Fibroblast of lung (primary cell): Measurements from ENCODE around the gene SMIM13. TPM values are rescaled to one million over a fixed set of nuclear protein-coding genes. Genes with fewer than 3 reads are reported as not detected.

Source experiments
- DNase-seq, 2 donors: peaks; one replicate each; pipeline versions ENCODE4 v3.0.0 to v3.0.0-alpha.2; 2010; ENCODE audit warnings: low read depth in 2 of 2
- H2AFZ ChIP-seq: 2 replicates; pipeline ENCODE4 v1.5.1; 2012; ENCODE audit warnings: low read length, control low read depth, inconsistent platforms
- H3K27ac ChIP-seq: 2 replicates; pipeline ENCODE4 v1.5.1; 2011; ENCODE audit warnings: low read length, control low read depth; ENCODE audit not compliant: insufficient read depth
- H3K27me3 ChIP-seq: 2 replicates; pipeline ENCODE4 v1.5.1; 2011; ENCODE audit warnings: mild to moderate bottlenecking, low read length; ENCODE audit not compliant: control insufficient read depth, insufficient read depth
- H3K36me3 ChIP-seq: 2 replicates; pipeline ENCODE4 v1.5.1; 2011; ENCODE audit warnings: low read length; ENCODE audit not compliant: control insufficient read depth, insufficient read depth
- H3K4me1 ChIP-seq: 2 replicates; pipeline ENCODE4 v1.5.1; 2011; ENCODE audit warnings: low read length; ENCODE audit not compliant: control insufficient read depth, insufficient read depth; ENCODE audit errors: extremely low read depth
- H3K4me2 ChIP-seq: 2 replicates; pipeline ENCODE4 v1.5.1; 2011; ENCODE audit warnings: low read length, control low read depth; ENCODE audit not compliant: insufficient read depth; ENCODE audit errors: extremely low read depth
- H3K4me3 ChIP-seq, 4 experiments: fragments of 200-600 bp in 1 of 4; sonication (generic) in 1 of 4; replicated peaks in 1 of 4; 2 replicates each; pipeline ENCODE4 v1.5.1; 2011 to 2016; ENCODE audit warnings: low read length in 4 of 4, low read depth in 3 of 4, mild to moderate bottlenecking in 3 of 4, control low read depth in 2 of 4, inconsistent platforms in 1 of 4, mixed read lengths in 1 of 4; ENCODE audit not compliant: insufficient read depth in 1 of 4; ENCODE audit errors: control extremely low read depth in 1 of 4
- H3K79me2 ChIP-seq: 2 replicates; pipeline ENCODE4 v1.5.1; 2012; ENCODE audit warnings: mild to moderate bottlenecking, low read length, inconsistent platforms; ENCODE audit not compliant: control insufficient read depth, insufficient read depth
- H3K9ac ChIP-seq: 2 replicates; pipeline ENCODE4 v1.5.1; 2011; ENCODE audit warnings: mild to moderate bottlenecking, low read length, control low read depth; ENCODE audit not compliant: insufficient read depth
- H3K9me3 ChIP-seq: 2 replicates; pipeline ENCODE4 v1.5.1; 2012; ENCODE audit warnings: low read depth, low read length; ENCODE audit not compliant: control insufficient read depth, insufficient read depth
- H4K20me1 ChIP-seq: 2 replicates; pipeline ENCODE4 v1.5.1; 2011; ENCODE audit warnings: low read length; ENCODE audit not compliant: control insufficient read depth, insufficient read depth; ENCODE audit errors: extremely low read depth
- EZH2 ChIP-seq: IDR thresholded peaks from 2 replicates; pipeline ENCODE4 v1.5.1; 2012; ENCODE audit warnings: low read length, control low read depth, mild to moderate bottlenecking; ENCODE audit errors: missing control alignments
- polyA plus RNA-seq, 2 donors: library from polyadenylated mRNA; depleted of rRNA in 1 of 2; stranded (reverse) in 1 of 2; unstranded in 1 of 2; fragments of >200 nt; gene quantifications; 2 replicates each; pipeline ENCODE4 v1.2.1, GENCODE V29; 2011 to 2012; ENCODE audit warnings: missing spikeins in 1 of 2
- total RNA-seq: library from RNA; depleted of rRNA; stranded (reverse); fragments of >200 nt; gene quantifications from 2 replicates; pipeline ENCODE4 v1.2.1, GENCODE V29; 2014
- TF ChIP-seq, protein P1 (sequence below), 2 donors: IDR thresholded peaks in 1 of 2; conservative IDR thresholded peaks in 1 of 2; 1 replicate in 1 of 2; 2 replicates in 1 of 2; pipeline ENCODE4 v1.5.1; 2011 to 2012; ENCODE audit warnings: low read length in 2 of 2, control low read depth in 1 of 2, inconsistent platforms in 1 of 2, low read depth in 1 of 2, mild to moderate bottlenecking in 1 of 2

Gene SMIM13
- total and polyA plus RNA-seq, 2 donors (not counting 1 experiment from before 2014, with no cell fraction given), result 6.9 to 7.4 TPM

DNA sequence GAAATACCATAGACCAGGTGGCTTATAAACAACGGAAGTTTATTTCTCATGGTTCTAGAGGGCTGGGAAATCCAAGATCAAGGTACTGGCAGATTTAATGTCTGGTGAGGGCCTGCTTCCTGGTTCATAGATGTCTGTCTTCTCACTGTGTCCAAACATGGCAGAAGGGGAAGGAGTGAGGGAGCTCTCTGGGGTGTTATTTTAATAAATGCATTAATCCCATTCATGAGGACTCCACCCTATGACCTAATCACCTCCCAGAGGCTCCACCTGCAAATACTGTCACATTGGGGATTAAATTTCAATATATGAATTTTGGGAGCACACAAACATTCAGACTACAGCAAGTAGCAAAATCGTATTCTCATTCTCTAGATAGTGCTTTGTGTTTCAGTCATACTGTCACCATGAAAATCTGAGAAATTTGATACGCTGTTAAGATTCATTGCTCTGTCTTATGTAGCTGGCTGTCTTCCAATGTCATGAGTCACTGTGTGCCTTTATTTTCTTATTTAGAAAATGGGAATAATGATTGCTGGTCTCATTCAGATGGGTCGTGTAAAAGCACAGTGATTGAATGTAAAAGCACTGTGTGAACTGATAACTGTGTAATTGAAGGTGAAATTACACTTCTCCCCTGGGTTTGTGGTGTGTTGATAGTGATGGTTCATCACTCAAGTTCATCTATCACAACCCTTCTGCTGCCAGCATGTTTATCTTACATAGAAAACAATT lies 26.8 kb downstream of the SMIM13 start:
- peaks cover 14% of the 10 kb centered on the region for H3K79me2 ChIP-seq
- no peak overlapping the region for H2AFZ ChIP-seq
- DNase-seq, result peak; percentile 62 to 64

DNA sequence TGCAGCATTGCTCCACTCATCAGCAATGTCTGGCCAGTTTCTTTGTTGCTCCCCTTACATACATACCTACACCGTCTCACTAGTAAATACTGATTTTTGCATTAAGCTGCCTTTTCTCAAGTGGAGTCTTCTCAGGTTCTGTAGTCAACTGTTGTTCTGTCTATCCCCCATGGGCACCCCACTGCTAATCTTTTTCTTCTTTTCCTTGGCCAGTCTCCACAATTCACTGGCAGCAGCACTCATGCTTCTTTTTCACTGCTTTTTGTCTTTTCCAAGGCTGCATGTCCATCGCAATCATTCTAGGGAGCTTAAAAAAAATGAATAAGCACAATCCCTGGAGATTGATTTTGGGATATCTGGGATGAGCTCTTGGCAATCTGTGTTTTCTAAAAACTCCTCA lies 28.2 kb downstream of the SMIM13 start:
- no peak overlapping the region for H3K27ac ChIP-seq
- no peak overlapping the region for H2AFZ ChIP-seq
- DNase-seq, result peak in 1 of 2 donors; percentile 40
- H3K79me2 ChIP-seq, result peaks cover 14% of the 10 kb centered on the region
- no peaks in the 10 kb centered on the region for H3K27me3 ChIP-seq
- H3K4me1 ChIP-seq, result no peaks in the 10 kb centered on the region
- no peaks in the 10 kb centered on the region for H3K9me3 ChIP-seq
- no peak overlapping the region for H3K9ac ChIP-seq
- no peak overlapping the region for H3K4me3 ChIP-seq
- H4K20me1 ChIP-seq, result no peaks in the 10 kb centered on the region
- TF ChIP-seq EZH2, result no peak
- H3K4me2 ChIP-seq, result no peak overlapping the region
- H3K36me3 ChIP-seq, result no peaks in the 10 kb centered on the region

More for the DNA sequence above, 26.8 kb downstream of the SMIM13 start:
- no peaks in the 10 kb centered on the region for H4K20me1 ChIP-seq
- TF ChIP-seq, protein P1, sequence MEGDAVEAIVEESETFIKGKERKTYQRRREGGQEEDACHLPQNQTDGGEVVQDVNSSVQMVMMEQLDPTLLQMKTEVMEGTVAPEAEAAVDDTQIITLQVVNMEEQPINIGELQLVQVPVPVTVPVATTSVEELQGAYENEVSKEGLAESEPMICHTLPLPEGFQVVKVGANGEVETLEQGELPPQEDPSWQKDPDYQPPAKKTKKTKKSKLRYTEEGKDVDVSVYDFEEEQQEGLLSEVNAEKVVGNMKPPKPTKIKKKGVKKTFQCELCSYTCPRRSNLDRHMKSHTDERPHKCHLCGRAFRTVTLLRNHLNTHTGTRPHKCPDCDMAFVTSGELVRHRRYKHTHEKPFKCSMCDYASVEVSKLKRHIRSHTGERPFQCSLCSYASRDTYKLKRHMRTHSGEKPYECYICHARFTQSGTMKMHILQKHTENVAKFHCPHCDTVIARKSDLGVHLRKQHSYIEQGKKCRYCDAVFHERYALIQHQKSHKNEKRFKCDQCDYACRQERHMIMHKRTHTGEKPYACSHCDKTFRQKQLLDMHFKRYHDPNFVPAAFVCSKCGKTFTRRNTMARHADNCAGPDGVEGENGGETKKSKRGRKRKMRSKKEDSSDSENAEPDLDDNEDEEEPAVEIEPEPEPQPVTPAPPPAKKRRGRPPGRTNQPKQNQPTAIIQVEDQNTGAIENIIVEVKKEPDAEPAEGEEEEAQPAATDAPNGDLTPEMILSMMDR (conservative IDR thresholded peaks at IDR 0.05 in 1 of 2, IDR thresholded peaks at IDR 0.05 in 1 of 2; ENCODE audit: low read depth in 1 of 2, low read length in 2 of 2), result no peak
- TF ChIP-seq EZH2, result no peak
- H3K9me3 ChIP-seq, result no peaks in the 10 kb centered on the region
- H3K4me3 ChIP-seq, result no peak overlapping the region
- H3K9ac ChIP-seq, result no peak overlapping the region
- H3K36me3 ChIP-seq, result no peaks in the 10 kb centered on the region
- H3K4me1 ChIP-seq, result no peaks in the 10 kb centered on the region
- no peak overlapping the region for H3K4me2 ChIP-seq
- no peak overlapping the region for H3K27ac ChIP-seq
- no peaks in the 10 kb centered on the region for H3K27me3 ChIP-seq

DNA sequence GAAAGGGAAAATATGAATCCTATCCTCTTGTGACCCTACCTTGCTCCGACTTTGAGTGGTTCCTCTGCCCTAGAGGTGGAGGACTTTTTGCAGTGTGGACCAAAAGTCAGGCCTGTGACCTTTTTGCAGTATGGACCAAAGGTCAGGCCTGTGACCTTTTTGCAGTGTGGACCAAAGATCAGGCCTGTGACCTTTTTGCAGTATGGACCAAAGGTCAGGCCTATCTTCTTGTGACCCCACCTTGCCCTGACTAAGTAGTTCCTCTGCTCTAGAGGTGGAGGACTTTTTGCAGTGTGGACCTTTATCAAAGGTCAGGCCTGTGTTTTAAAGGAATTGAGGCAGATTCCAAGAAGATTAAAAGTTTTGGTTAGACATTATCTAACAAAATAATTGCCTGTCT lies 28.7 kb downstream of the SMIM13 start:
- Histone ChIP-seq H2AFZ (no peak overlapping the region), H3K4me3 (no peak overlapping the region), H3K9ac (no peak overlapping the region), H3K4me1 (no peaks in the 10 kb centered on the region), H3K27ac (no peak overlapping the region), H3K4me2 (no peak overlapping the region), H3K36me3 (no peaks in the 10 kb centered on the region), H3K9me3 (no peaks in the 10 kb centered on the region), H4K20me1 (no peaks in the 10 kb centered on the region), H3K27me3 (no peaks in the 10 kb centered on the region), H3K79me2 (peaks cover 14% of the 10 kb centered on the region)
- no peak for DNase-seq
- TF ChIP-seq, protein P1 (conservative IDR thresholded peaks at IDR 0.05 in 1 of 2, IDR thresholded peaks at IDR 0.05 in 1 of 2; ENCODE audit: low read depth in 1 of 2, low read length in 2 of 2), result no peak
- TF ChIP-seq EZH2, result no peak
